ENCODE measurements around the gene SFXN5. TPM values are rescaled to one million over a fixed set of nuclear protein-coding genes. Genes with fewer than 3 reads are reported as not detected.

Gene SFXN5
- total RNA-seq, 1 donor from 2014 or later, result 14.9 TPM

DNA sequence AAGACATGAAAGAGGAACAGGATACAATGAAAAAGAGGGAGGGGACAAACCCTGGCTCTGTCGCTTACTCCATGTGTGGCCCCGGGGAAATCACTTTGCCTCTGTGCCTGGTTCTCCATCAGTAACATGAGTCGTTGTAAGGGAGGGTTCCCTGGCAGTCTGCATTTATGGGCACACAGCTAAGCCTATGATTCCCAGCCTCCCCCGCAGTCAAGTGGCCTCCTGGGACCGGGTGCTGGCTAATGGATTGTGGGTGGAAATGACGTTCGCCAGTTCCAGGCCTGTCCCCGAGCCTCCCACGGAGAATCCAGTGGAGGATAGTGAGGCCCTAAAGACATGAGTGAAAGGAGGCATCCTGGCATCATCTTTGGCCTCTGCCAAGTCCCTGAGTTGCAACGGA is 42.7 kb downstream of the SFXN5 start:
- no peak overlapping the region for H3K4me2 ChIP-seq (ENCODE audit: low read length)
- H3K9ac ChIP-seq (ENCODE audit: low read length), result no peak overlapping the region
- Mint-ChIP-seq H3K4me3 (ENCODE audit: unreplicated experiment) (no peak overlapping the region), H3K27ac (ENCODE audit: unreplicated experiment) (no peak overlapping the region), H3K36me3 (ENCODE audit: low read depth, unreplicated experiment) (peaks cover 11% of the 10 kb centered on the region), H3K27me3 (ENCODE audit: low read depth, unreplicated experiment) (no peaks in the 10 kb centered on the region), H3K4me1 (ENCODE audit: low read depth, unreplicated experiment) (no peaks in the 10 kb centered on the region), H3K9me3 (ENCODE audit: unreplicated experiment) (no peaks in the 10 kb centered on the region)
- H3K27ac ChIP-seq (ENCODE audit: low read depth, low read length), result no peak overlapping the region
- H3K79me2 ChIP-seq (ENCODE audit: insufficient read depth, low read length), result no peaks in the 10 kb centered on the region
- H4K20me1 ChIP-seq (ENCODE audit: insufficient read depth, low read length), result peaks cover 14% of the 10 kb centered on the region
- H3K4me3 ChIP-seq (ENCODE audit: insufficient read depth, low read depth, low read length), result no peak overlapping the region
- no peak for FAIRE-seq
- no peaks in the 10 kb centered on the region for H3K9me3 ChIP-seq (ENCODE audit: insufficient read depth, low read depth, low read length)
- H2AFZ ChIP-seq (ENCODE audit: low read depth, low read length), result no peak overlapping the region
- peaks cover 5% of the 10 kb centered on the region for H3K36me3 ChIP-seq (ENCODE audit: insufficient read depth, low read length)
- H3K4me1 ChIP-seq (ENCODE audit: insufficient read depth, low read length), result no peaks in the 10 kb centered on the region
- no peaks in the 10 kb centered on the region for H3K27me3 ChIP-seq (ENCODE audit: insufficient read depth, low read length)
- DNase-seq (ENCODE audit: low read depth), result no peak
- TF ChIP-seq, protein P1, sequence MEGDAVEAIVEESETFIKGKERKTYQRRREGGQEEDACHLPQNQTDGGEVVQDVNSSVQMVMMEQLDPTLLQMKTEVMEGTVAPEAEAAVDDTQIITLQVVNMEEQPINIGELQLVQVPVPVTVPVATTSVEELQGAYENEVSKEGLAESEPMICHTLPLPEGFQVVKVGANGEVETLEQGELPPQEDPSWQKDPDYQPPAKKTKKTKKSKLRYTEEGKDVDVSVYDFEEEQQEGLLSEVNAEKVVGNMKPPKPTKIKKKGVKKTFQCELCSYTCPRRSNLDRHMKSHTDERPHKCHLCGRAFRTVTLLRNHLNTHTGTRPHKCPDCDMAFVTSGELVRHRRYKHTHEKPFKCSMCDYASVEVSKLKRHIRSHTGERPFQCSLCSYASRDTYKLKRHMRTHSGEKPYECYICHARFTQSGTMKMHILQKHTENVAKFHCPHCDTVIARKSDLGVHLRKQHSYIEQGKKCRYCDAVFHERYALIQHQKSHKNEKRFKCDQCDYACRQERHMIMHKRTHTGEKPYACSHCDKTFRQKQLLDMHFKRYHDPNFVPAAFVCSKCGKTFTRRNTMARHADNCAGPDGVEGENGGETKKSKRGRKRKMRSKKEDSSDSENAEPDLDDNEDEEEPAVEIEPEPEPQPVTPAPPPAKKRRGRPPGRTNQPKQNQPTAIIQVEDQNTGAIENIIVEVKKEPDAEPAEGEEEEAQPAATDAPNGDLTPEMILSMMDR (IDR thresholded peaks at IDR 0.05; ENCODE audit: insufficient read depth, low read depth, low read length), result no peak
- TF ChIP-seq EZH2 (IDR thresholded peaks at IDR 0.05; ENCODE audit: insufficient read depth, low read length), result no peak

- no peak overlapping the region for H2AFZ ChIP-seq (ENCODE audit: low read depth, low read length)
- H3K27me3 ChIP-seq (ENCODE audit: insufficient read depth, low read length), result no peaks in the 10 kb centered on the region
- no peaks in the 10 kb centered on the region for H3K4me1 ChIP-seq (ENCODE audit: insufficient read depth, low read length)
- H3K9ac ChIP-seq (ENCODE audit: low read length), result no peak overlapping the region
- Mint-ChIP-seq H3K27me3 (ENCODE audit: low read depth, unreplicated experiment) (no peaks in the 10 kb centered on the region), H3K9me3 (ENCODE audit: unreplicated experiment) (no peaks in the 10 kb centered on the region), H3K27ac (ENCODE audit: unreplicated experiment) (no peak overlapping the region), H3K36me3 (ENCODE audit: low read depth, unreplicated experiment) (peaks cover 7% of the 10 kb centered on the region), H3K4me1 (ENCODE audit: low read depth, unreplicated experiment) (no peaks in the 10 kb centered on the region), H3K4me3 (ENCODE audit: unreplicated experiment) (no peak overlapping the region)
- TF ChIP-seq EZH2 (IDR thresholded peaks at IDR 0.05; ENCODE audit: insufficient read depth, low read length), result no peak
- TF ChIP-seq, protein P1 (IDR thresholded peaks at IDR 0.05; ENCODE audit: insufficient read depth, low read depth, low read length), result no peak
- no peak for DNase-seq (ENCODE audit: low read depth)
- no peak for FAIRE-seq
- H3K4me2 ChIP-seq (ENCODE audit: low read length), result no peak overlapping the region
- H4K20me1 ChIP-seq (ENCODE audit: insufficient read depth, low read length), result peaks cover 12% of the 10 kb centered on the region
- no peaks in the 10 kb centered on the region for H3K79me2 ChIP-seq (ENCODE audit: insufficient read depth, low read length)
- H3K4me3 ChIP-seq (ENCODE audit: insufficient read depth, low read depth, low read length), result no peak overlapping the region
- H3K27ac ChIP-seq (ENCODE audit: low read depth, low read length), result no peak overlapping the region
- H3K36me3 ChIP-seq (ENCODE audit: insufficient read depth, low read length), result peaks cover 5% of the 10 kb centered on the region
- H3K9me3 ChIP-seq (ENCODE audit: insufficient read depth, low read depth, low read length), result no peaks in the 10 kb centered on the region
Measured at GRCh38 chr2:73027340-73027739, 44.2 kb downstream of the SFXN5 start.

DNA sequence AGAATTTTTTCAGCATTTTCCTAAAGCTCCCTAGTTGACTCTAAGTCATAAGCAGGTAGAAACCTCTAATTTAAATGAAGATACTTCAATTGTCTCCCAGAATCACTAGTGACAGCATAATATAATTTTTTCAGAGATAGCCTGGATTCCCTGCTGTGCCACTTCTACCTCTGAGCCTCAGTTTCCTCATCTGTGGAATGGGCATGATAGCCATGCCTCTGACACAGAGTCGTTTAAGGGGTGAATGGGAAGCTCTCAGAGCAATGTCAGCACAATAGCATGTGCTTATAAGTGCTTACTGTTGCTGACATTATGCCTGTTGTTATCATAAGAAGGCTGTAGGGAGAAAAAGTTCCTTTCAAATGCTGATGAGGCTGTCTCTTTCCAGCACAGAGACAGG is 48.0 kb downstream of the SFXN5 start:
- H3K4me1 Mint-ChIP-seq (ENCODE audit: low read depth, unreplicated experiment), result peaks cover 13% of the 10 kb centered on the region
- Histone ChIP-seq H3K79me2 (ENCODE audit: insufficient read depth, low read length) (no peaks in the 10 kb centered on the region), H3K9ac (ENCODE audit: low read length) (no peak overlapping the region), H3K36me3 (ENCODE audit: insufficient read depth, low read length) (peaks cover 7% of the 10 kb centered on the region), H3K4me2 (ENCODE audit: low read length) (no peak overlapping the region), H4K20me1 (ENCODE audit: insufficient read depth, low read length) (peaks cover 25% of the 10 kb centered on the region), H3K4me1 (ENCODE audit: insufficient read depth, low read length) (peaks cover 16% of the 10 kb centered on the region), H2AFZ (ENCODE audit: low read depth, low read length) (no peak overlapping the region), H3K9me3 (ENCODE audit: insufficient read depth, low read depth, low read length) (no peaks in the 10 kb centered on the region), H3K4me3 (ENCODE audit: insufficient read depth, low read depth, low read length) (no peak overlapping the region), H3K27ac (ENCODE audit: low read depth, low read length) (no peak overlapping the region), H3K27me3 (ENCODE audit: insufficient read depth, low read length) (no peaks in the 10 kb centered on the region)
- TF ChIP-seq EZH2 (IDR thresholded peaks at IDR 0.05; ENCODE audit: insufficient read depth, low read length), result no peak
- TF ChIP-seq, protein P1 (IDR thresholded peaks at IDR 0.05; ENCODE audit: insufficient read depth, low read depth, low read length), result no peak
- FAIRE-seq (no peak), DNase-seq (ENCODE audit: low read depth) (no peak)
- no peak overlapping the region for H3K4me3 Mint-ChIP-seq (ENCODE audit: unreplicated experiment)
- H3K36me3 Mint-ChIP-seq (ENCODE audit: low read depth, unreplicated experiment), result peaks cover 2% of the 10 kb centered on the region
- H3K27me3 Mint-ChIP-seq (ENCODE audit: low read depth, unreplicated experiment), result no peaks in the 10 kb centered on the region
- no peak overlapping the region for H3K27ac Mint-ChIP-seq (ENCODE audit: unreplicated experiment)
- no peaks in the 10 kb centered on the region for H3K9me3 Mint-ChIP-seq (ENCODE audit: unreplicated experiment)
